Transverse colon (tissue), 4 donors: ENCODE data around the gene BHLHA9.

Source experiments
- EP300 ChIP-seq: sonication (generic); formaldehyde crosslinking; IDR thresholded peaks from one replicate; pipeline ENCODE4 v1.6.1; 2017; ENCODE audit warnings: antibody characterized with exemption, low read depth
- POLR2A ChIP-seq: fragments of 450-650 bp; IDR thresholded peaks from one replicate; pipeline ENCODE4 v1.6.1; 2016; ENCODE audit warnings: antibody characterized with exemption, mild to moderate bottlenecking, moderate library complexity
- POLR2AphosphoS5 ChIP-seq, 3 donors: sonication (generic); formaldehyde crosslinking; IDR thresholded peaks; one replicate each; pipeline ENCODE4 v1.6.1; 2016; ENCODE audit warnings: antibody characterized with exemption in 3 of 3
- TF ChIP-seq, protein P1 (sequence below), 5 experiments: fragments of 200-600 bp in 3 of 5; fragments of 450-650 bp in 2 of 5; sonication (generic) in 3 of 5; IDR thresholded peaks; 1 replicate in 2 of 5; 2 replicates in 3 of 5; pipeline ENCODE4 v1.5.1; 2016 to 2017; ENCODE audit warnings: antibody characterized with exemption in 5 of 5, inconsistent platforms in 3 of 5, mild to moderate bottlenecking in 2 of 5, moderate library complexity in 1 of 5

GRCh38 chr17:1298606-1299005, 28.4 kb downstream of the BHLHA9 start:
- TF ChIP-seq, protein P1, sequence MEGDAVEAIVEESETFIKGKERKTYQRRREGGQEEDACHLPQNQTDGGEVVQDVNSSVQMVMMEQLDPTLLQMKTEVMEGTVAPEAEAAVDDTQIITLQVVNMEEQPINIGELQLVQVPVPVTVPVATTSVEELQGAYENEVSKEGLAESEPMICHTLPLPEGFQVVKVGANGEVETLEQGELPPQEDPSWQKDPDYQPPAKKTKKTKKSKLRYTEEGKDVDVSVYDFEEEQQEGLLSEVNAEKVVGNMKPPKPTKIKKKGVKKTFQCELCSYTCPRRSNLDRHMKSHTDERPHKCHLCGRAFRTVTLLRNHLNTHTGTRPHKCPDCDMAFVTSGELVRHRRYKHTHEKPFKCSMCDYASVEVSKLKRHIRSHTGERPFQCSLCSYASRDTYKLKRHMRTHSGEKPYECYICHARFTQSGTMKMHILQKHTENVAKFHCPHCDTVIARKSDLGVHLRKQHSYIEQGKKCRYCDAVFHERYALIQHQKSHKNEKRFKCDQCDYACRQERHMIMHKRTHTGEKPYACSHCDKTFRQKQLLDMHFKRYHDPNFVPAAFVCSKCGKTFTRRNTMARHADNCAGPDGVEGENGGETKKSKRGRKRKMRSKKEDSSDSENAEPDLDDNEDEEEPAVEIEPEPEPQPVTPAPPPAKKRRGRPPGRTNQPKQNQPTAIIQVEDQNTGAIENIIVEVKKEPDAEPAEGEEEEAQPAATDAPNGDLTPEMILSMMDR (IDR thresholded peaks at IDR 0.05): no peak
- no peak for TF ChIP-seq POLR2A
- TF ChIP-seq EP300: no peak
- TF ChIP-seq POLR2AphosphoS5 (IDR thresholded peaks at IDR 0.05): no peak
